GM12878 (cell line): ENCODE results near the gene DPM2. TPM values are rescaled to one million over a fixed set of nuclear protein-coding genes. Genes with fewer than 3 reads are reported as not detected.
A peak's percentile ranks its signal among the peaks of the same experiment; 100 is the strongest.

Experiments
- ATAC-seq: fragments of 200-7000 bp; cut with Tn5 transposase; 3 replicates; pipeline ENCODE4 v1.9.1; 2020; ENCODE audit warnings: mild to moderate bottlenecking, moderate library complexity
- BruUV-seq: library from RNA; stranded (reverse); fragments of 400-500 nt; replicated peaks from 2 replicates; lab custom pipeline; 2021; lab: Mats Ljungman, UMichigan
- CTCF ChIA-PET: fragments of 300-600 bp; sonication (Branson Sonifier 250); formaldehyde crosslinking; extraction: SDS; loops from one replicate; lab custom pipeline; 2021; ENCODE audit warnings: inconsistent platforms; lab: Yijun Ruan, JAX
- POLR2A ChIA-PET: fragments of 350-600 bp; formaldehyde crosslinking; extraction: SDS; loops from one replicate; lab custom pipeline; 2021; ENCODE audit warnings: inconsistent platforms; lab: Charles Lee
- RAD21 ChIA-PET: fragments of 300-600 bp; sonication (Branson Sonifier 250); formaldehyde crosslinking; loops from one replicate; lab custom pipeline; 2023; ENCODE audit warnings: antibody characterized with exemption; ENCODE audit not compliant: unreplicated experiment; lab: Charles Lee
- SMC1A ChIA-PET: fragments of 300-600 bp; sonication (Branson Sonifier 250); formaldehyde crosslinking; loops from one replicate; lab custom pipeline; 2023; ENCODE audit not compliant: unreplicated experiment, uncharacterized antibody; lab: Charles Lee
- DNase-seq: peaks from one replicate; pipeline ENCODE4 v3.0.0-alpha.2; 2011; ENCODE audit warnings: low read depth, low spot score
- FAIRE-seq: peaks from 3 replicates; lab custom pipeline; 2011; peaks lifted over from hg19 to GRCh38; lab: Jason Lieb, UNC
- H2AFZ ChIP-seq: 2 replicates; pipeline ENCODE4 v1.6.0; 2011; ENCODE audit warnings: low read depth, low read length, control low read depth; ENCODE audit not compliant: control insufficient read depth
- H3K27ac ChIP-seq: 2 replicates; pipeline ENCODE4 v1.5.1; 2011; ENCODE audit warnings: control low read depth; ENCODE audit not compliant: control insufficient read depth, insufficient read depth
- H3K27me3 ChIP-seq, 2 experiments: replicated peaks in 1 of 2; 2 replicates each; pipeline versions ENCODE4 v1.6.0 to v1.6.1; 2011; ENCODE audit warnings: low read length in 1 of 2; ENCODE audit not compliant: control insufficient read depth in 2 of 2, insufficient read depth in 2 of 2
- H3K36me3 ChIP-seq, 2 experiments: 2 replicates each; pipeline ENCODE4 v1.5.1; 2011; ENCODE audit warnings: low read length in 1 of 2; ENCODE audit not compliant: control insufficient read depth in 2 of 2, insufficient read depth in 2 of 2
- H3K4me1 ChIP-seq: 2 replicates; pipeline ENCODE4 v1.6.1; 2011; ENCODE audit warnings: mild to moderate bottlenecking, low read length, moderate library complexity, mixed read lengths; ENCODE audit not compliant: control insufficient read depth, insufficient read depth
- H3K4me2 ChIP-seq: 2 replicates; pipeline ENCODE4 v1.6.0; 2011; ENCODE audit warnings: control low read depth; ENCODE audit not compliant: control insufficient read depth, insufficient read depth
- H3K4me3 ChIP-seq: fragments of 200-600 bp; sonication (generic); 2 replicates; pipeline ENCODE4 v1.5.1; 2016
- H3K79me2 ChIP-seq: 2 replicates; pipeline ENCODE4 v1.6.0; 2011; ENCODE audit warnings: low read length; ENCODE audit not compliant: control insufficient read depth, insufficient read depth
- H3K9ac ChIP-seq: 2 replicates; pipeline ENCODE4 v1.8.0; 2011; ENCODE audit warnings: low read length, control low read depth, mixed read lengths; ENCODE audit not compliant: control insufficient read depth, insufficient read depth
- H3K9me3 ChIP-seq: replicated peaks from 3 replicates; pipeline ENCODE4 v1.5.1; 2011; ENCODE audit warnings: mild to moderate bottlenecking, low read length; ENCODE audit not compliant: control insufficient read depth, insufficient read depth
- H4K20me1 ChIP-seq: 2 replicates; pipeline ENCODE4 v1.6.0; 2011; ENCODE audit not compliant: control insufficient read depth, insufficient read depth
- BCLAF1 ChIP-seq: fragments of 450-650 bp; IDR thresholded peaks from 2 replicates; pipeline ENCODE4 v1.6.1; 2017; ENCODE audit warnings: antibody characterized with exemption, mild to moderate bottlenecking, moderate library complexity
- BHLHE40 ChIP-seq, 2 experiments: fragments of 450-650 bp in 1 of 2; IDR thresholded peaks; 2 replicates each; pipeline ENCODE4 v1.6.1; 2011 to 2017; ENCODE audit warnings: low read depth in 2 of 2, borderline replicate concordance in 1 of 2, improper control_type of control experiment in 1 of 2, low read length in 1 of 2, mild to moderate bottlenecking in 1 of 2
- CHD2 ChIP-seq: IDR thresholded peaks from 2 replicates; pipeline ENCODE4 v1.6.1; 2011; ENCODE audit warnings: low read depth, low read length, improper control_type of control experiment, borderline replicate concordance
- GATAD2B ChIP-seq: fragments of 450-650 bp; conservative IDR thresholded peaks from 2 replicates; pipeline ENCODE4 v1.6.1; 2017; ENCODE audit warnings: low read depth, mild to moderate bottlenecking, moderate library complexity
- JUND ChIP-seq: IDR thresholded peaks from 2 replicates; pipeline ENCODE4 v1.6.1; 2012; ENCODE audit warnings: low read depth, mild to moderate bottlenecking, low read length, improper control_type of control experiment, moderate library complexity
- KAT2A ChIP-seq: conservative IDR thresholded peaks from 2 replicates; pipeline ENCODE4 v1.6.1; 2011; ENCODE audit warnings: low read depth, low read length; ENCODE audit not compliant: control insufficient read depth
- SPI1 ChIP-seq: IDR thresholded peaks from 2 replicates; pipeline ENCODE4 v1.6.1; 2011; ENCODE audit warnings: low read depth, mild to moderate bottlenecking, low read length, moderate library complexity, borderline replicate concordance; ENCODE audit not compliant: insufficient read depth
- WGBS: methylation state at CpG from one replicate; pipeline ENCODE4 v1.1.6; 2016; ENCODE audit warnings: low lambda C conversion rate; ENCODE audit not compliant: insufficient replicate concordance, insufficient coverage; ENCODE audit errors: missing lambda C conversion rate; 5-methylcytosine and 5-hydroxymethylcytosine counted together
- in situ Hi-C: fragments of 300-500 bp; cut with MboI; formaldehyde crosslinking; loops from 9 replicates; pipeline ENCODE4 v1.14.3; 2018; ENCODE audit warnings: mixed read lengths
- intact Hi-C: fragments of 100-400 bp; cut with micrococcal nuclease; formaldehyde crosslinking; loops from one replicate; pipeline ENCODE4 v1.14.2; 2022; ENCODE audit not compliant: unreplicated experiment
- polyA plus RNA-seq, 11 experiments: library from polyadenylated mRNA; depleted of rRNA in 4 of 11; unstranded in 6 of 11; stranded (reverse) in 5 of 11; fragments of >200 nt; fragmentation: Nextera tagmentation in 4 of 11; fragmentation: Illumina TruSeq in 1 of 11; extraction: Ambion mirVana in 4 of 11; extraction: Trizol in 1 of 11; gene quantifications; 1 replicate in 1 of 11; 2 replicates in 10 of 11; pipeline versions ENCODE4 v1.2.1 to v1.2.3, GENCODE V29; 2011 to 2016; ENCODE audit warnings: inconsistent platforms in 2 of 11, missing spikeins in 2 of 11, low read depth in 1 of 11
- total RNA-seq, 4 experiments: library from RNA; depleted of rRNA in 3 of 4; stranded (reverse); fragments of >200 nt in 3 of 4; fragmentation: Illumina TruSeq in 1 of 4; extraction: Trizol in 1 of 4; gene quantifications; 2 replicates each; pipeline versions ENCODE4 v1.2.1 to v1.2.3, GENCODE V29; 2013 to 2021

Gene DPM2
- total and polyA plus RNA-seq, 10 of the 15 experiments (the other 5 are each of a cell fraction or from before 2014, with no cell fraction given), result 22.7 to 77.9 (median 44.7) TPM

- in situ Hi-C loops, result no loop called here
- TF ChIP-seq SPI1 (no peak), KAT2A (no peak), GATAD2B (no peak), CHD2 (no peak), JUND (no peak), BHLHE40 (IDR thresholded peaks at IDR 0.05; ENCODE audit: borderline replicate concordance in 1 of 2, low read depth in 2 of 2, low read length in 1 of 2) (no peak), BCLAF1 (no peak)
- no peak for DNase-seq
- ChIA-PET CTCF (interaction anchor here (1.2 to 7.8 kb wide), 3 partner anchors 21 to 58 kb away, joined by 6 to 63 read pairs (median 34); no protein-coding TSS in a partner anchor), SMC1A (interaction anchor here (0.6 to 2.6 kb wide), 4 partner anchors 33 to 140 kb away, joined by 3 to 10 read pairs (median 5); no protein-coding TSS in a partner anchor), RAD21 (interaction anchor here (2.3 kb wide), 1 partner anchor 21 kb away, joined by 14 read pairs; no protein-coding TSS in a partner anchor), POLR2A (no interaction called here)
- intact Hi-C loops, result no loop called here
- Histone ChIP-seq H3K27ac (no peak overlapping the region), H3K9me3 (no peaks in the 10 kb centered on the region), H3K4me3 (no peak overlapping the region), H3K27me3 (no peaks in the 10 kb centered on the region), H3K4me2 (peak overlapping the region; percentile 91), H3K79me2 (peaks cover 71% of the 10 kb centered on the region), H2AFZ (no peak overlapping the region), H3K4me1 (peaks cover 43% of the 10 kb centered on the region), H4K20me1 (peaks cover 11% of the 10 kb centered on the region), H3K36me3 (peaks cover 1 to 3% of the 10 kb centered on the region in 2 experiments; a peak in 2 of 4 replicates), H3K9ac (no peak overlapping the region)
- ATAC-seq, result no peak
- 68% methylated on average over 6 of the region's 6 CpGs for WGBS
- no peak for FAIRE-seq
- BruUV-seq, result no TSS peak
These were observed 38.8 kb upstream of the DPM2 start for GRCh38 chr9:127976498-127976897.
